ACC112 (cell line): Measurements from ENCODE around the gene DPM2.
A peak's percentile ranks its signal among the peaks of the same experiment; 100 is the strongest.

Experiments used
- H2AFZ ChIP-seq: fragments of 200-600 bp; sonication (generic); one replicate; pipeline ENCODE4 v1.6.0; 2017; ENCODE audit warnings: antibody characterized with exemption, low read length; ENCODE audit not compliant: unreplicated experiment
- H3K27ac ChIP-seq: fragments of 200-600 bp; sonication (generic); 2 replicates; pipeline ENCODE4 v1.5.1; 2014; ENCODE audit warnings: low read depth, mild to moderate bottlenecking, antibody characterized with exemption, low read length, moderate library complexity
- H3K27me3 ChIP-seq: fragments of 200-600 bp; sonication (generic); 2 replicates; pipeline ENCODE4 v1.6.1; 2014; ENCODE audit warnings: mild to moderate bottlenecking, antibody characterized with exemption, low read length, moderate library complexity, mixed read lengths; ENCODE audit not compliant: insufficient read depth
- H3K36me3 ChIP-seq: fragments of 200-600 bp; sonication (generic); 2 replicates; pipeline ENCODE4 v1.6.1; 2016; ENCODE audit warnings: mild to moderate bottlenecking, antibody characterized with exemption, low read length, moderate library complexity, mixed read lengths; ENCODE audit not compliant: insufficient read depth
- H3K4me1 ChIP-seq: fragments of 200-600 bp; sonication (generic); one replicate; pipeline ENCODE4 v1.6.1; 2016; ENCODE audit warnings: low read length, mixed read lengths; ENCODE audit not compliant: insufficient read depth, unreplicated experiment, control insufficient read depth
- H3K4me3 ChIP-seq: fragments of 200-600 bp; sonication (generic); 2 replicates; pipeline ENCODE4 v1.5.1; 2014; ENCODE audit warnings: mild to moderate bottlenecking, low read depth, low read length
- H3K79me2 ChIP-seq: fragments of 200-600 bp; sonication (generic); one replicate; pipeline ENCODE4 v1.6.0; 2016; ENCODE audit warnings: low read length; ENCODE audit not compliant: control insufficient read depth, unreplicated experiment, insufficient read depth

The DPM2 gene

GRCh38 chr9:127924736-127925444 lies 12.8 kb downstream of the DPM2 start:
- no peak overlapping the region for H3K27ac ChIP-seq
- H3K36me3 ChIP-seq: no peaks in the 10 kb centered on the region
- H3K27me3 ChIP-seq: no peaks in the 10 kb centered on the region
- no peak overlapping the region for H3K4me3 ChIP-seq
- no peak overlapping the region for H2AFZ ChIP-seq
- no peaks in the 10 kb centered on the region for H3K79me2 ChIP-seq
- peaks cover 21% of the 10 kb centered on the region for H3K4me1 ChIP-seq

- Histone ChIP-seq H3K79me2 (no peaks in the 10 kb centered on the region), H3K27me3 (no peaks in the 10 kb centered on the region), H2AFZ (no peak overlapping the region), H3K36me3 (no peaks in the 10 kb centered on the region), H3K4me1 (peaks cover 27% of the 10 kb centered on the region), H3K4me3 (no peak overlapping the region), H3K27ac (peak overlapping the region; percentile 95)
Observed at GRCh38 chr9:127923771-127924170, 13.9 kb downstream of the DPM2 start.

DNA sequence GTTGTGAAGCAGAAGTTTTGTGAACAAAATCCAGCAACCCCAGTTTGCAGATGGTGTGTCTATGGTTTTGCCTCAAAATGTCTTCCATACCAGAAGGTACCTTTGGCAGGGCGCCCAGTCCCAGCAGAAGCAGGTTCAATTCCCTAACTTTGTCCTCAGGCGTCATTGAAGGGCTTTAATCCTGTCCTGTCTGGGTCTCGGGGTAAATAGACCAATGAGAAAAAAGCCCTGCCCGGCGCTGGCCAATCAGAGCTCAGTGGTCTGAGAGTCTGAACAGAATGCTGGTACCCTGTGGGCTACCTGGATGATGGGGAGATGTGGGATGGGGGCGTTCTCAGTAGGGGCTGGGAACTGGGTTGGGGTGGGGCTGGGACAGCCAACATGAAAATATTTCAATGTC lies 14.6 kb downstream of the DPM2 start:
- Histone ChIP-seq H3K4me1 (peaks cover 35% of the 10 kb centered on the region), H3K27ac (peak overlapping the region; percentile 95), H2AFZ (no peak overlapping the region), H3K36me3 (no peaks in the 10 kb centered on the region), H3K4me3 (no peak overlapping the region), H3K27me3 (no peaks in the 10 kb centered on the region), H3K79me2 (no peaks in the 10 kb centered on the region)

DNA sequence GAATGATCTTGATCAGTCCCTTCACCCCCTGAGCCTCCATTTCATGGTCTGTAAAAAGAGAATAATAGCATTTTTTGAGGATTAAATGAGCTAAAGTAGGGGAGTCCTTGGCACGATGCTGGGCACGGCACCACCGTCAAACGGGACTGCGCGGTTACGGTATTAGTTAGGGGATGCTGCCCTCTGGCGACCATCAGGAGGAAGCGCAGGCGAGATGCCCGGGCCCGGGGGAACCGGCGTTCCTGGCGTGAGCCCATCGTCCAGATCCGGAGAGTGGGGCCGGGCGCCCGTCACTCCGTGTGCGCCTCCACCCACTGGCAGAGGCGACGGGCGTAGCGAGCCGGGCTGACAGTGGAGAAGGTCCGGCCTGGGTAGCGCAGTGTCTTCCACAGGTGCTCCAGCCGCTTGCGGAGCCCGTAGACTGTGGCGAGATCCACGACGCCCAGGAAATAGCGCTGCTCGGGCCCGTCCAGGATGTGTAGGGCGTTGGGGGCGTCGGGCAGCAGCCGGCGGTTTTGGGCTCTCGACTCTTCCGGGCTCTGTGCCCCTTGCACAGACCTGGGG lies 16.0 kb downstream of the DPM2 start:
- H2AFZ ChIP-seq: no peak overlapping the region
- no peak overlapping the region for H3K4me3 ChIP-seq
- no peak overlapping the region for H3K27ac ChIP-seq
- H3K4me1 ChIP-seq: peaks cover 42% of the 10 kb centered on the region
- no peaks in the 10 kb centered on the region for H3K27me3 ChIP-seq
- H3K79me2 ChIP-seq: peaks cover under 1% of the 10 kb centered on the region
- H3K36me3 ChIP-seq: no peaks in the 10 kb centered on the region

DNA sequence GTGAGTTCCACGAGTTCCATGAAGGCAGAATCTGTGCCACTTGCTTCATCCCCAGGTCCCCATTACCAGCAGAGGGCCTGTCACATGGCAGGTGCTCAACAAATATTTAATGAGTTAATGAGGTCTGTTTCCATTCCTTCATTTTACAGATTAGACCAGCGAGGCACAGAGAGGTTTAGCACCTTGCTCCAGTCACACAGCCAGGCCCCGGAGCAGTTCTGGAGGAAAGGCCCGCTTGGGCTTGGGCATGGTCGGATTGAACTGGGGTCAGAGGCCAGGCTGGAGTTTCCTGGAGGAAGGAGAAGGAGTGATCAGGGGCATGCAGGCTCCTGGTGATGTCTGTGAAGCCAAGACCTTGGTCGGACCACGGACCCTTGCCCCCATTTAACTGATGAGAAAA lies 16.9 kb downstream of the DPM2 start:
- no peak overlapping the region for H3K4me3 ChIP-seq
- no peak overlapping the region for H2AFZ ChIP-seq
- H3K27ac ChIP-seq: peak overlapping the region; percentile 95
- no peaks in the 10 kb centered on the region for H3K36me3 ChIP-seq
- no peaks in the 10 kb centered on the region for H3K27me3 ChIP-seq
- peaks cover 9% of the 10 kb centered on the region for H3K79me2 ChIP-seq
- H3K4me1 ChIP-seq: peaks cover 44% of the 10 kb centered on the region

DNA sequence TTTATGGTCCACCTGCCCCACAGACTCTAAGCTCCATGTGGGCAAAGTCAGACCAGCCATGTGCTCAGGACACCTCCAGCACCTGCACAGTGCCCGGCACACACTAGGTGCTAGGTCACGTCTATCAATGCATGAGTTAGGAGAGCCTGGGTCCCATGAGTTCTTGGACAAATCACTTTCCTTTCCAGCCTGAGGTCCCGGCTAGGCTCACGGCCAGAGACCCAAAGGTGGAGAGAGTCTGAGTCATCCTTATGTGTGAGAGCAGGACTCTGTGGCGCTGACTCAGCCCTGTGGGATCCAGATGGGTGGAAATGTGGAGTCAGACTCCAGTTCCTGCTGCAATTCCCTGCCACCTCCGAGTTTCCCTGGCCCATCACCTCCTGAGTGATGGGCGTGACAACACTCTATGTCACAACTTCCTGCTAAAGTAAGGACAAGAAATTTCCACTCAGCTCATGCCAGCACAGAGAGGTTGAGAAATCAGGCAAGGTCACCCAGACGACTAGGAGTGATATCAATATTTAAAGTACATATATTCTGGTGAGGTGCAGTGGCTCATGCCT lies 18.3 kb downstream of the DPM2 start:
- peak overlapping the region; percentile 95 for H3K27ac ChIP-seq
- no peaks in the 10 kb centered on the region for H3K36me3 ChIP-seq
- H3K4me1 ChIP-seq: peaks cover 57% of the 10 kb centered on the region
- no peaks in the 10 kb centered on the region for H3K27me3 ChIP-seq
- no peak overlapping the region for H3K4me3 ChIP-seq
- peaks cover 22% of the 10 kb centered on the region for H3K79me2 ChIP-seq
- no peak overlapping the region for H2AFZ ChIP-seq

- peaks cover 55% of the 10 kb centered on the region for H3K4me1 ChIP-seq
- no peaks in the 10 kb centered on the region for H3K36me3 ChIP-seq
- H3K79me2 ChIP-seq: peaks cover 22% of the 10 kb centered on the region
- H3K27ac ChIP-seq: peak overlapping the region; percentile 95
- no peak overlapping the region; the same call in 1 of the 2 replicates for H3K4me3 ChIP-seq
- no peak overlapping the region for H2AFZ ChIP-seq
- H3K27me3 ChIP-seq: no peaks in the 10 kb centered on the region
Observed at GRCh38 chr9:127918183-127919107, 19.2 kb downstream of the DPM2 start.

DNA sequence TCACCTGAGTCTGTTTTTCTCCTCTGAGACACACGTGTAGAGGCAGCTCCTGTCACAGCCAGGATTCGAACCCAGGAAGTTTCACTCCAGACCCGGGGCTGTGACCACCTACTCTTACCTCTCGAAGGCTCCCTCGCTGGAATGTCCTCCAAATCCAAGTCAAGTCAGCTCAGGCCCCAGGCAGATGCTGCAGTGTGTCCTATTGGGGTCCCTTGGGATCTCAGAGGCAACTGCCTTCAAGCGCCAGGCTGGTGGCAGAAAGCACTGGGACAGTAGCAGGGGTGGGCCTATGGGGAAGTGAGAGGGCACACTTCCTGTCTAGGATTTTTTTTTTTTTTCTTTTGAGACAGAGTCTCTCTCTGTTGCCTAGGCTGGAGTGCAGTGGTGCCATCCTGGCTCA lies 20.1 kb downstream of the DPM2 start:
- Histone ChIP-seq H3K4me1 (peaks cover 48% of the 10 kb centered on the region), H3K79me2 (peaks cover 22% of the 10 kb centered on the region), H3K27ac (peak overlapping the region; percentile 95), H3K4me3 (0 out of 2 replicates have a peak overlapping the region, but pooled peaks have one; percentile 52), H3K36me3 (no peaks in the 10 kb centered on the region), H2AFZ (no peak overlapping the region), H3K27me3 (no peaks in the 10 kb centered on the region)

GRCh38 chr9:127916720-127917581 lies 20.7 kb downstream of the DPM2 start, which contains the start of gene ST6GALNAC4:
Gene ST6GALNAC4, minus strand, starts transcription at chr9:127917041. Its CDS starts 622 bp downstream, at chr9:127916419.
- Histone ChIP-seq H2AFZ (peak within 1 kb of the TSS; percentile 11), H3K79me2 (peaks cover 23% of the 10 kb centered on the region), H3K36me3 (no peaks in the 10 kb centered on the region), H3K4me3 (peak within 1 kb of the TSS; percentile 81), H3K4me1 (peaks cover 48% of the 10 kb centered on the region), H3K27me3 (no peaks in the 10 kb centered on the region), H3K27ac (peak within 1 kb of the TSS; percentile 95)
